NT2/D1 (cell line): ENCODE results near the gene ATXN1.

ENCODE experiments used
- SUZ12 ChIP-seq: IDR thresholded peaks from 2 replicates; pipeline ENCODE4 v1.6.1; 2011; ENCODE audit not compliant: insufficient read length, insufficient read depth; ENCODE audit errors: extremely low read depth
- ZNF274 ChIP-seq: IDR thresholded peaks from 2 replicates; pipeline ENCODE4 v1.6.1; 2011; ENCODE audit warnings: mild to moderate bottlenecking, low read depth, low read length

DNA sequence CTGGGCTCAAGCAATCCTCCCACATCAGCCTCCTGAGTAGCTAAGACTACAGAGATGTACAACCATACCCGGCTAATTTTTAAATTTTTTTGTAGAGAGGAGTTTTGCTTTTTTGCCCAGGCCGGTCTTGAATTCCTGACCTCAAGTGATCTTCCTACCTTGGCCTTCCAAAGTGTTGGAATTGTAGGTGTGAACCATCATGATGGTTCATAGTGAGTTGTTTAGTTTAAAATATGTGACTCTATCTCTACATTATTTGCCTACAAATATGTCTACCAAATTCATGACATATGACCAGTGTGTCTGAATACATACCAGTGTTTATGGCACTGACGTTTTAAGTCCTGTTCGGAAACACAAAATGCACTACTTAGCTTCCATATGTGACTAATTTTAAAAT lies 367.9 kb downstream of the ATXN1 start:
- TF ChIP-seq SUZ12 (no peak), ZNF274 (no peak)
